Measurements from ENCODE around the gene FAM228B.
"Not testable (repeated sequence)": the region's sequence is repeated elsewhere in the genome, so short reads cannot be mapped to it uniquely, and the experiment has no call there.

The FAM228B gene

DNA sequence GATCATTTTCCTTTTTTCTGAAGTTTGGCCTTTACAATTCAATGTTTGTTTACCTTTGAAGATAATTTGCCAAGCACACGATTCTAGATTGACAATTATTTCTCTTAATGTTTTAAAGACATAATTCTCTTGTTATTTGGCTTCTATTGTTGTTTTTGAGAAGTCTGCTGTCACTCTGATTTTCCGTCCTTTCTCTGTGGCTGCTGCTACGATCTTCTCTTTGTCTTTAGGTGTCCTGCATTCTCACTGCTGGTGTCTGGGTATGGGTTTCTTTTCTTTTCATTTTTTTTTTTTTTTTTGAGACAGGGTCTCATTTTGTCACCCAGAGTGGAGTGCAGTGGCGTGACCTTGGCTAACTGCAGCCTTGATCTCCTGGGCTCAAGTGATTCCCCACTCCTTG, 36.4 kb downstream of the FAM228B start:
- DNase-seq (ENCODE audit: low read depth): no peak

DNA sequence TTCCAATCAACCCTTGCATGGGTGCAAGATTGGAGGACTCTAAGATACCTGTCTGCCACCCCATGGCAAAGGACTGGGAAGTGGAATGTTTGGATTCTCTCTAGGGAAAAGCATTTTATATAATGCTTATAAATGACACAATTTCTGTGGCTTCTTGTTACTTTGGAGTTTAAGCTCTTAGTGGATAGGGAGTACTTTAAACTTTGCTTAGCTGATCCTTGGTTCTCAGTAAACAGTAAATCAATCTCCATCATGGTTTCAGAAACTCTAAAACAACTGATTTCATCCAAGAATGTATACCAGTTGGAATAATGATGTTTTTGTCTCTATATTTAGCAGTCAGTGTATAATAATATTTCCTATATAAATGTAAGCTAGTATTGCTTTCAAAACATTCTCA, 37.5 kb downstream of the FAM228B start:
- no peak for DNase-seq (ENCODE audit: low read depth)

DNA sequence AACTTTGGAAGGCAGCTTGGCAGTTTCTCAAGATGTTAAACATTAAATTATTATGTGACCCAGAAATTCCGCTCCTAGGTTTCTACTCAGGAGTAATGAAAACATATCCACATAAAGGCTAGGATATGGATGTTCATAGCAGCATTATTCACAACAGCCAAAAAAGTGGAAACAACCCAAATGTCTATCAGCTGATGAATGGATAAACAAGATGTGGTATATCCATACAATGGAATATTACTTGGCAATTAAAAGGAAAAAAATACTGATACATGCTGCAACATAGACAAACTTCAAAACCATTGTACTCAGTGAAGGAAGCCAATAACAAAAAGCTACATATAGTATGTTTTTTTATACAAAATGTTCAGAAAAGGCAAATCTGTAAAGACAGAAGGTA, 39.2 kb downstream of the FAM228B start:
- no peak for DNase-seq (ENCODE audit: low read depth)

DNA sequence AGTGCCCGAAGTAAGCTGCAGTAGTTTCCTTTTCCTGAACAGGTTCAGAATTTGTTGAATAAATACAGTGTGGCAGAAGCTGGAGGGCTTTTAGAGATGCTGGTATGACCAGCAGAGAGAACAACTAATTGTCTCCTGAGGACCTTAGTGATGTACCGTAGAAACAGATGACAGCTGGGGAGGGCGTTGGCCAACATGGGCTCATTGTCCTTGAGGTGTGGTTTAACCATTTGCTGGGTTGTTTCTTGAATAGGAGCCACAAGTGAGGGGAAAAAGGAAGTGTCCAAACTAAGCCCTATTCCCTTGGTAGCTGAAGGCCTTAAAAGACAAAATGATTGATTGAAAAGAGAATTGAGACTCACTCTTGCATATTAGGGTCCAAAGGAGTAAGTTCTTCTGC, 39.9 kb downstream of the FAM228B start:
- DNase-seq (ENCODE audit: low read depth): no peak

DNA sequence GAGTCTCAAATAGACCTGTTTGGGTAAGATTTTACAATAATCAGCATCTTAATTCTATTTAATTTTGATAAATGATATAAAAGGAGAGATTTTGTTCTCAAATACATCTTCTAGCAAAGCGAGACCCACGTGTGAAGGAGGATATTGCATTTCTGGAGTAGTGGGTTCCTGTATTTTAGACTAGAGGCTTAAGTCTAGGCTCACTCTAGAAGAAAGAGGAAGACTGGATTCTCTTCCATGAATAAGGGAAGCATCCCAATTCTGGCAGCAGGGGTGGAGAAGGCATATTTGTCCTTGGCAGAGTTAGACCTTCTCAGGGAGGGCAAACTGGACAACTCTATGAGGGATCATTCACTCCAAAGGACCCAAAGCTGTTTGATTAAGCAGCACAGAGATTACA, 40.3 kb downstream of the FAM228B start:
- DNase-seq (ENCODE audit: low read depth): no peak

DNA sequence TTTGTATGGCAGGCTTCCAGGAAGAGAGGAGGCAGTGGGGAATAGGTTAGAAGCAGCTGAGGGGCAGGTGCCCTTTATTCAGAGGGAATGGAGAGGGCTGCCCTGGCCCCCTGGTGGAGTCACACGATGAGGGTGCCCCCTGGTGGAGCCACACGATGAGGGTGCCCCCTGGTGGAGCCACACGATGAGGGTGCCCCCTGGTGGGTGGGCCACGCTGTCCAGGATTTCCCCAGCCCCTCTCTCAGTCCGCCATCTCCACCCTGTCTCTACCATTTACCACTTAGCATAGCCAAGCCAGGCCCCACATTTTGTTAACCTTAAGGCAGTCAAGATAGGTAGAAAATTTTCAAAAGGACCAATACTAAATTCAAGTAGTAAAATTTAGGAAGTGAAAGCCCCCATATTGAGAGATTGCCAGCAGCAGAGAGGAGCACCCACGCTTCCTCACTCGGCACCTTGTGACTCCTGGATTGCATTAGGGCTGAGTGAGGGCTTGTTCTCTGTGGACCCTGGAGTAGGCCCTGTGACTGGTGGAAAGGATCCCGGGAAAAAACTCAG, 41.2 kb downstream of the FAM228B start:
- no peak for DNase-seq (ENCODE audit: low read depth)

DNA sequence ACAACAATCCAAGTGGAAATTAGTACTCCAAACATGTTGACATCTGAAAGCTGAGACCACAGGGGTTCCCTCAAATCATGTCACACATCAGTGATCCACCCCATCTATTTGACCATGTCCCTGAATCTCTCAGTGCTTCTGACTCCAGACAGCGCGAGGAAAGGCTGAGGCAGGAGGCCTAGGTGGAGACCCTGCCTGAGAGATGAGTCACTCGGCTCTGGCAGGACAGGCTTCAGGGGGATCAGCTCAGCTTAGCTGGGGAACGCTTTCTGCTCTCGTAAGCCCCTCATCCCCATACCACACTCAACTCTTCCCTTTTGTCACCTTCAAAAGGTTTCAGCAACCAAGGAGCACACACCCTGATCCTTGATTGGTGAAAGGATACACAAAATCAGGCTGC, 45.8 kb downstream of the FAM228B start:
- no peak for DNase-seq (ENCODE audit: low read depth)

DNA sequence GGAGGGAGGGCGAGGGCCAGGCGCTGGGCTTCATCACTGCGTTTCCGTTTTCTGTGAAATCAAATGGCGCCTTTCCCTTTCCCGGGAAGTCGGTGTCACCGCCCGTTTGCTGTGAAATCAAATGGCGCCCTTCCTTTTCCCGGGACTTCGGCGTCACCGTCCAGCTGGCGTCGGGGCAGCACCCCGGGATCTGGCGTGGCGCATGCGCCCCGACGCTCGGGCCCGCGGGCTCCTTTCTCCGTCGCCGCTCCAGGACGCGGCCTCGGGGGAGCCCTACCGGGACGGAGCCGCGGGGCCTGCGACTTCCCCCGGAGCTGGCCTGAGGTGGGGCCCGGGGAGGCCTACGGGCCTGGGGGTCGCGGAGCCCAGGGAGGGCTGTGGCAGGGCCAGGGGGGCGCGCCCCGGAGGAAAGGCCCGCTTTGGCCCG, 51.6 kb downstream of the FAM228B start, which contains the start of gene FAM228A:
FAM228A (plus strand) TSS at position 203 of the 427 bp plus-strand sequence. CDS start 428 bp downstream, outside the sequence.
- DNase-seq (ENCODE audit: low read depth): no peak

DNA sequence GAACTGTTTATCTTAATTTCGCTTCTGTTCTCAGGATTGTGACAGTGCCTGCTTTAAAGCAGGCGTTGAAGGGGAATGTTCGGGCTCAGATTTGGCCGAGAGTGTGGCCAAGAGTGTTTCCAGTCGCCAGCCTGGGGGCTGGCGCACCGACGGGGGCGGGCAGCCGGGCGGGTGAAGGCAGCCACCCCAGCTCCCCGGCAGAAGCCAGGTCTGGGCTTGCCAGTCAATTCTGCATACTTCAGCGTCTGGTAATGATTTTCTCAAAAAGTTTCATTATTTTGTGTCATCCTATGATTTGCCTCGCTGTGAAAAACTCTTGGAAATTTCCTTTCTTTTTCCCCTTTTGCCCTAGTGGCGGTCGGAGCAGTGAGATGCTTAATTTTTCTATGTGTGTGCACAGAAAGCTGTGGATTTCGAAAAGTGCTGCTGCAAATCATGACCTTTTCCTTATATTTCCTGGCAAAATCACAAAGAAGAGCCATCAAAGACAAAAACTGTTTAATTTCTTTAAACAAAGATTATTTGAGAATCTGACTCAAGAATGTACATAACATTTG, 52.4 kb downstream of the FAM228B start:
- DNase-seq (ENCODE audit: low read depth): no peak

DNA sequence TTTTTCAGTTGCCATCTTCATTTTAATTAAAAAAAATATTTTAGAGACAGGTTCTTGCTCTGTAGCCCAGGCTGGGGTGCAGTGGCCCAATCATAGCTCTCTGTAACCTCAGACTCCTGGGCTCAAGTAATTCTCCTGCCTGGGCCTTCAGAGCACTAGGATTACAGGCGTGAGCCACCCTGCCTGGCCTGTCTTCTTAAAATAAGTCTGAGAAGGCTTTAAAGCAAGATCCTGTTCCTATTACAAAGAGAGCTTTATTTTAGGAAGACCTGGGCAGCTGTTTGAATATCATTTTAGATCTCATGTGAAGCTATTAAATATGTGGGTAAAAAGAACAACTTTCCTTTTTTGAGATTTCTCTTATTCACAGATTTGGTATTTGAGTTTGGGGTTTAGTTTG, 53.1 kb downstream of the FAM228B start:
- no peak for DNase-seq (ENCODE audit: low read depth)

DNA sequence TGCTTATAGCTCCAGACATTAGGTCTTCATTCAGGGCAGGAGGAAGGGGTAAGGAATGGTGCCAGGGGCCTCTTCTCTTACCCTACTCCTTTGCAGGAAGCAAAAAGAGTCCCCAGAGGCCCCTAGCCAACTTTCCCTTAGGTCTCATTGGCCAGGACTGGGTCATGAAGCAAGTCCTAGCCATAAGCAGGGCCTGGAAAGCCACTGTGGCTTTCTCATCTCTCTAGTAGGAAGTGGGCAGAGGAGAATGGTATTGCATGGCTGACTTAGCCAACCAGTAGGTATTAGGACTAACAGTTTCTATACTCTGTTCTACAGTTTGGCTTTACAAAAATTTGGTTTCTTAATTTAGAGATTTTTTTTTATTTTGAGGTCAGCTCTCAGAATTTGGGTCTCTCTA, 56.4 kb downstream of the FAM228B start:
- no peak for DNase-seq (ENCODE audit: low read depth)

DNA sequence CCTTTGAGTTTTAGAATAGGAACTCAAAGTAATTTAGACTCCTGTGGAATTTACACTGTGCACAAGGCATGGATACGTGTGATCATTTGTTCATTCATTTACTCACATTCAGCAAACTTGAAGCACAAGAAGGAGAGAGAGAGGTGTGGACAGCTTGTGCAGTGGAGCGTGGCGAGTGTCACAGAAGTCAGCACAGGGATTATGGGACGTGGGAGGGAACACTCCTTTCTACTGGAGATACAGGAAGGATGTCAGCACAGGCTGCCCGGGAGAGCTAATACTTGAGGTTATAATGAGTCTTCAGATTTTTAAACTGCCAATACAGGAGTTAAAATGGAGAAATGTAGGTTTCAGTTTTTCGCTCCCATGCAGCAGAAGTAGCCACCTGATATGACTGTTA, 58.6 kb downstream of the FAM228B start:
- DNase-seq (ENCODE audit: low read depth): no peak

DNA sequence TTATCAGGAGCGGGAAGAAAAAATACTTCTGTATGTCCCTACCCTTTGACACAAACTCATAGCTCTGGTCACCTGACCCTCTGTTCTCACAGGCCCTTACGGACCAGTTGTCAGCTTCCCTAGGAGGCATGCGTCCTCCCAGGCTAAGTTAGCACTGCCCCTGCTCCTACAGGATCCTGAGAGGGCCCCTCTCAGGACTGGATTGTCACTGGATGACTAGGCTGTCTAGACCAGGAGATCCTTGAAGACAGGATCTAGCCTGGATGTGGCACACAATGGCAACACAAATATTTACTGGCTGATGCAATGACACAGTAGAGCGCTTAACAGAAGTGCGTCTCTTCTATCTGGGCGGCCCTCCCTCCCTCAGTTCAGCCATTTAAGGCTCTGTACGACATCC, 59.2 kb downstream of the FAM228B start:
- DNase-seq (ENCODE audit: low read depth): no peak

DNA sequence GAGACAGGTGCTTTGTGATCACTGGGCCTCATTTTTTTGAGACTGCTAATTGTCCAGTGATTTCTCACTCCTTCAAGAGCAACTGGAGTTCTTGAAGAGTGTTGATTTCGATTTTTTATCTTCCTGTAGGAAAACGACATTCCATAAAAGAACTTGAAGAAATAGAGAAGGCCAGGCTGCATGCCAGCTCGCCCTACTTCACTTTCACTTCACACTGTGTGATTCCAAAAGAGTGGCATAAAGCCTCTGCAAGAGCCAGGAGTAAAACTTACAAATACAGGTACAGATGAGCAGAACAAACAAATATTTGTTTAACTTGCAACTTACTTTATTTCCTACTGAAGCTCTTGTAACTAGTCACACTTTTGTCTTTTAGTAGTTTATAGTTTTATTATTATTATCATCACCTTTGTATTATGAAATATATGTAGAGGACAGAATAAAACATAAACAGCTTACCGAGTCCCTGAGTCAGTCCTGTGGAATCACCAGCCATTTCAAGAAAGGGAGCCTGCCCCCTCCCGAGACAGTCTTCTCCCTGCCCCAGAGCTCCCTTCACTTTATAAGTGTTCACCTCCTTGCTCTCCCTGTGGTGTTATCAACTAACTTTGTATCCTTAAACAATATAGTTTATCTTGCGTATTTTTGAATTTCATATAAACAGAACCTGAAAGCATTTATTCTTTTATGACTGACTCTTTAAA, 60.2 kb downstream of the FAM228B start:
- DNase-seq (ENCODE audit: low read depth): no peak

DNA sequence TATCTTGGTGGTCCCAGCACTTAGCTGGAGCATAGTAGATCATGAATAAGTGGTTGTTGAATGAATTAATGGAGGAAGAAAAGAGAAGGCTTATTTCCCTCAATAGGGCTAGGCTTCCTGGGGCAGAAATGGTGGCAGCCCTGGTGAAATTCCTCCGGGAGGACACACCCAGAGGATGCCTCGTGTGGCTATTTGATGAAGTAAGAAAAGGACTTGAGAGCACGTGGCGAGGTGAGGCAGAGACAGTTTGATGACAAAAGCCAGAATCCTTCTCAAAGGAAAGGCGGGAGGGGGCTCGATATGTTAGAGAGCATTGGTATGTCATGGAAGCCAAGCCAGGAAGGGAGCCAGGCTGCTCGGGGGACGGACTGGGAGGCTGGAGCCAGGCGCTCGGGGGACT, 66.3 kb downstream of the FAM228B start:
- no peak for DNase-seq (ENCODE audit: low read depth)

DNA sequence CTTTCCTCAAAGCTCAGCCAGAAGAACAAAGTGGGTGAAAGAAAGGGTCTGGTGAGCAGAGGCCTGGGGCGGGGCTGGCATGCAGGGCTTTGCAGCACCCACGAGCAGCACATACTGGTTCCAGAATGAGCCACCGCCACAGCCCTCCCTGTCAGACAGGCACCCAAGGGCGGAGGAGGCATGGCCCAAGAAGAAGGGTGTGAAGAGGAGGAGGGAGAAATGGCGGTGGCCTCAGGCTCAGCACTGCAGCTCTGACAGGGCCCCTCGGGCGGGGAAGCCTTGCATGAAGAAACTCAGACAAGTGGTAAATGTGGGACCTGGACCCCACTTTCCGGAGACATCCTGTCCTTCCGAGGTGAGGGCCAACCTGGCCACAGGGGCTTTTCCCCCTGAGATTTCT, 67.2 kb downstream of the FAM228B start:
- DNase-seq (ENCODE audit: low read depth): no peak

DNA sequence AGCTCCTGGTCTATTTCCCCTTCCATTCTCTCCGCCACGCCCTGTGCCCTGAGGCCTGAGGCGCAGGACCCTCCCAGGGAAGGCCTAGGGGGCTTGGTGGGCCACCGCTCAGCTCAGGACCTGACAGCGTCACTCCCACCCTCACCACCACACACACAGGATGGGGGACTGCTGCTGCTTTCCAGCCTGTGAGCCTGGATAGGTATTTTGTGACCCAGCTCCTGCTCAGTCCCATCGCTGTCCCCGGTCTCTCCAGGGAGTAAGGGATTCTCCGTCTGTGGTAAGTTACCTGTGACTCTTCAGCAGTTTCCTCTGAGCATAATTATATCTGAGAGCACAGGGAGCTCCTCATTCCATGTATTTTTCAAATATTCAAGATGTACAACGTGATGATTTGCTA, 67.9 kb downstream of the FAM228B start:
- no peak for DNase-seq (ENCODE audit: low read depth)

DNA sequence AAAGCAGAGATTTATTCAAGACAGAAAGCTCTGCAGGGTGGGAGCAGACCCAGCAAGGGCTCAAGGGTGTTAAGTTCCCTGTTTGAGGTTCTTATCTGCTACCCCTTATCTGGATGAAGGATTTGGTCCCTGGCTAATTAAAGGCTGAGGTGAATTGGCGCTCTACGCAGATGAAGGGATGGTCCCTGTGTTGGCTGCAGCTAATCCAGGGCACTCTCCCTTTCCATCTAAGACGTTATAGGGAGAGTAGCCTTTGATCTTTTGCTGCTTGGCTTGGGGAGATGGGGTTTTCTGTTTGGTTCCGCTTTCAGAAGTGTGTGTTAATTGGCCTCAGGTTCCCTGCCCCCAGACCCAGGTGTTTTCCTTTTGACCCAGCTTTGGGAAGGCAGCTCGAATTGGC, 68.6 kb downstream of the FAM228B start:
- no peak for DNase-seq (ENCODE audit: low read depth)

DNA sequence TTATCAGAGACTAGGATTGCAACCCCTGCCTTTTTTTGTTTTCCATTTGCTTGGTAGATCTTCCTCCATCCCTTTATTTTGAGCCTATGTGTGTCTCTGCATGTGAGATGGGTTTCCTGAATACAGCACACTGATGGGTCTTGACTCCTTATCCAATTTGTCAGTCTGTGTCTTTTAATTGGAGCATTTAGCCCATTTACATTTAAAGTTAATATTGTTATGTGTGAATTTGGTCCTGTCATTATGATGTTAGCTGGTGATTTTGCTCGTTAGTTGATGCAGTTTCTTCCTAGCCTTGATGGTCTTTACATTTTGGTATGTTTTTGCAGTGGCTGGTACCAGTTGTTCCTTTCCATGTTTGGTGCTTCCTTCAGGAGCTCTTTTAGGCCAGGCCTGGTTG, 73.9 kb downstream of the FAM228B start:
- not testable (repeated sequence) for DNase-seq (ENCODE audit: low read depth)

DNA sequence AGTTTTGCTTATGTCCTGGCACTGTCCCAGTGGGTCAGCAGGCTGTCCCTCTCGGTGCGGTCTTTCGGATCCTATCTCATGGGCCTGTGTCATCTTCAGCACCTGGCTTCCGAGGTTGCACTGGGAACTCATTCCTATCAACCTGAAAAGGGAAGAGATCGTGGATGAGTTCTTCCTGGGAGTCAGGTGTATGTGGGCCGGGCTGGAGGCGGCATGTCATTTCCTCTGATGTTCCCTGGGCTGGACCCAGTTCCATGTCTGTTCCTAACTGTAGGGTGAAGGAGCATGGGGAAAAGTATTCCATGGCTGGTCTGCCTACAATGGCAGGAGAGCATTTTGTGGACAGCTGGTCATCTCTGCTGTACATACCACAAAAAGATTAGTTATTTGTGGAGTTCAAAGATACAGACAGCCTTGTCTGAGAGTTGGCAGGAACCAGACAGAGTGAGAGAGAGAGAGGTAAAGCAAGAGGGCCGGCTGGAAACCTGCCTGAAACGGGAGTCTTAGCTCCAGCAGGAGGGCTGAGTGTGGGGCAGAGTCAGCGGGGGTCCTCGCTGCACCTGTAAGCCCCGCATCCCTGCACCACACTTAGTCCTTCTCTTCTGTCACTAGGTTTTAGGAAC, 76.8 kb downstream of the FAM228B start:
- no peak for DNase-seq (ENCODE audit: low read depth)

DNA sequence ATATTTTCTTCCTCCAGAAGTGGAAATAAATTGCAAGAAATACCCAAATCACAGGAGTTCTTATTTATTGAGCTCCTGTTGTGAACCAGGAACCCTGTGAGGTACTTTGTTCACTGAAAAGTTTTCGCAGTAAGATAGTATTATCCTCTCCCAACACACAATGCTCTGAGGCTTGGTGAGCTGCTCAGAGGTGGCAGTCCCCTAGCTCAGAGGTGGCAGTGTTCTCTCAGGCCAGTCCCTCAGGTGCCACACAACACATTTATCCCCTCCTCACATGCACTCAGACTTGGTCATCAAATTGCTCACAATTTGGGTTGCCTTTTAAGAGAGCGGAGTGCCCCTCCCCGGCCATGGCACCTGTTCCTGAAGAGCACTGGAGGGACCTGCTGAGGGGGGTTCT, 77.5 kb downstream of the FAM228B start:
- DNase-seq (ENCODE audit: low read depth): no peak

DNA sequence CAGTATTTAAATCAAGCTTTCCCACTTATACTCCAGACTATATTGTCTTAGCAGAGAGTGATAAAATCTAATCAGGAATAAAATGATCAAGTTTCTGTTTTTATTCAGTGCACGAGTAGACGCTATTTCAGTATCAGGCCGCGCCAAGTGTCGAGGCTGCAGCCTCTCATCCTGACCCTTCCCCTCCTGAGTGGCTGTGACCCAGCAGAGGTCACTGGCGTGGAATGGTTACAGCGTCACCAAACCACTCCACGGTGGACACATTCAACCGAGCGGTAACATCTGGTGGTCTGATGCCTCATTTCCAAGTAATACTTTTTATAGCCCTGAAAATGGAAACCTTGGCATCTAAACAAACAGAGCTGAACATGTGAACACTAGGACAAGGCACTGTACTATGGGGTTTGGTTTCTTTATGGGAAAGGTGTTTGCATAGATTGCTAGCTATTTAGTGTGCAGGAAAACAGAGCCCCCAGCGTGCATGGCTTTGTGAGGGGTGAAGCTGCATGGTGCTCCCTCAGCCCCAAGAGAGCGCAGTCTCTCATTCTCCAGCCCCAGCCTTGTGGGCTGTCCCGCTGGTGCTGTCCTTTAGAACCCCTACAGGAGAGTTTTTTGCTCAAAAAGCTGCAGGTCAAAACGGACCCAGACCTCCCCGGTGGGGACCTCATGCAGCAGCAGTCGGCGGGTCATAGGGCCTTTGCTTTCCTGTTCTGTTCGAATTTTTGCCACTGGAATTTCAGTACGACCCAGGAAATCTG, 79.9 kb downstream of the FAM228B start:
- DNase-seq (ENCODE audit: low read depth): no peak

DNA sequence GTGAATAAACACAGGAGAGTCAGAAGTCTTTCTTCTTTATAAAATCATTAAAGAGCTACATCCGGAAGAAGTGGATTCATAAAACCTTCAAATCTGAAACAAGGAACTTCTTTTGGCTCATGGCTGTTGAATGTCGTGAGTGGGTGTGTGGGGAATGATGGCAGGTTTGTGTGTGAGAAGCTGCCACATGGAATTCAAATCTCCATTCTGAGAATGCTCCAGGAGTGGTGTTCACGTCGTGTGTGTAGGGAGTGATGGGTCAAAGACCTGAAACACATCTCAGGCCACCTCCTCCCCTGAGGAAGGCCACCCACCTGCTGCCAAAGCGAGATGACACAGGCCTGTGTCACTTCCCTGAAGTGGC, 80.5 kb downstream of the FAM228B start:
- DNase-seq (ENCODE audit: low read depth): no peak
